ENCODE measurements around the gene MYPN.

- no peak for TF ChIP-seq CTCF (IDR thresholded peaks at IDR 0.05)
- no peak for TF ChIP-seq EZH2 (IDR thresholded peaks at IDR 0.05; ENCODE audit: borderline replicate concordance, insufficient read depth, low read depth, low read length, poor library complexity, severe bottlenecking)
Measured at GRCh38 chr10:68088740-68089139, 20.5 kb upstream of the MYPN start.

Measured in B cell (primary cell).